ENCODE data around the gene H1-8. TPM values are rescaled to one million over a fixed set of nuclear protein-coding genes. Genes with fewer than 3 reads are reported as not detected.

Gene H1-8
- total RNA-seq, 1 donor from 2014 or later = not detected

DNA sequence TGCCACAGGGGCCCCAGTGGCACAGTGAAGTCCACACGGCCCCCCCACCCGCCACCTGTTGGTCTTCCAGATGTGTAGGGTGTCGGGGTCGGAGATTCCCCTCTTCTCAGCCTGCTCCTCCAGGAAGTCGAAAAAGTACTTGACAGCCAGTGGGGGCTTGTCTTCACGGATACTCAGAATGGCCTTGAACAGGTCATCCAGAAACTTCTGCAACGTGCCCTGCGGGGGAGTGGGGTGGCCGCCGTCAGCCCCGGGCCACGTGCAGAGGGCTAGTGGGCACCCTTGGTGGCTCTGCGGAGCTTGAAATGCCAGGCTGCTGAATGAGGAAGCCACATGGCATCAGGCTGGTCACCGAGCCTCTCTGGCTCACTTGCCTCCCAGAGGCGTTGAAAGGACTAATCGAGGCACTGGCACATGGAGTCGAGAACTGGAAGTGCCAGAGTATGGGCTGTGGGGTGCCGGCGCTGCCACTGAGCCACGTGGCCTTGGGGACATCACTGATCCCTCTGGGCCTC lies 16.6 kb downstream of the H1-8 start:
- Histone ChIP-seq H3K4me3 (ENCODE audit: low read depth, low read length) (no peak overlapping the region), H3K36me3 (ENCODE audit: control insufficient read depth, insufficient read depth, low read length) (no peaks in the 10 kb centered on the region), H3K27me3 (ENCODE audit: control insufficient read depth, insufficient read depth, low read length) (no peaks in the 10 kb centered on the region)
- DNase-seq (ENCODE audit: low read depth) (no peak), FAIRE-seq (no peak)
- TF ChIP-seq, protein P1, sequence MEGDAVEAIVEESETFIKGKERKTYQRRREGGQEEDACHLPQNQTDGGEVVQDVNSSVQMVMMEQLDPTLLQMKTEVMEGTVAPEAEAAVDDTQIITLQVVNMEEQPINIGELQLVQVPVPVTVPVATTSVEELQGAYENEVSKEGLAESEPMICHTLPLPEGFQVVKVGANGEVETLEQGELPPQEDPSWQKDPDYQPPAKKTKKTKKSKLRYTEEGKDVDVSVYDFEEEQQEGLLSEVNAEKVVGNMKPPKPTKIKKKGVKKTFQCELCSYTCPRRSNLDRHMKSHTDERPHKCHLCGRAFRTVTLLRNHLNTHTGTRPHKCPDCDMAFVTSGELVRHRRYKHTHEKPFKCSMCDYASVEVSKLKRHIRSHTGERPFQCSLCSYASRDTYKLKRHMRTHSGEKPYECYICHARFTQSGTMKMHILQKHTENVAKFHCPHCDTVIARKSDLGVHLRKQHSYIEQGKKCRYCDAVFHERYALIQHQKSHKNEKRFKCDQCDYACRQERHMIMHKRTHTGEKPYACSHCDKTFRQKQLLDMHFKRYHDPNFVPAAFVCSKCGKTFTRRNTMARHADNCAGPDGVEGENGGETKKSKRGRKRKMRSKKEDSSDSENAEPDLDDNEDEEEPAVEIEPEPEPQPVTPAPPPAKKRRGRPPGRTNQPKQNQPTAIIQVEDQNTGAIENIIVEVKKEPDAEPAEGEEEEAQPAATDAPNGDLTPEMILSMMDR (IDR thresholded peaks at IDR 0.05; ENCODE audit: insufficient read depth, low read length, severe bottlenecking) = no peak

DNA sequence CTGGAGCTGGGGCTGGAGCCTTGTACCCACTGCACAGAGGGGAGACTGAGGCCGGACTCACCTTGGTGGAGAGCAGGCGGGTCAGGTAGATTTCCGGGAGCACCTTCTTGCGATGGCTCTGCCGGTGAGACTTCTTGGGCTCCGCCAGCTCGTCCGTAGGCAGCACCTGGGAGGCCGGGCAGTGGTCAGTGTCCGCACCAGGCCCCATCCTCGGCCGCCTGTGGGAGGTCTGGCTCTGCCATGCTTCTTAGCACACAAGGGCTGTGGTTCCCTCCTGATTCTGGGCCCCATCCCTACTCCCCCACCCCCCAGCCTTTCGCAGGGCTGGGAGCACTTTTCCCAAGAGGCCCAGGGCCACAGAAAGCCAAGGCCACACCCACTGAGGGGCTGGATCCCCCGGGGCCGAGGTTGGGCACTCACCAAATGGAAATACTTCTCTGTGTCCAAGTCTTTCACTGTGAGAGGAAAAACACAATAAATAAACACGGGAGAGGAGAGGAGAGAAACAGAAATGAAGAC lies 17.4 kb downstream of the H1-8 start:
- no peaks in the 10 kb centered on the region for H3K36me3 ChIP-seq (ENCODE audit: control insufficient read depth, insufficient read depth, low read length)
- no peaks in the 10 kb centered on the region for H3K27me3 ChIP-seq (ENCODE audit: control insufficient read depth, insufficient read depth, low read length)
- DNase-seq (ENCODE audit: low read depth) (no peak), FAIRE-seq (no peak)
- no peak overlapping the region for H3K4me3 ChIP-seq (ENCODE audit: low read depth, low read length)
- TF ChIP-seq, protein P1 (IDR thresholded peaks at IDR 0.05; ENCODE audit: insufficient read depth, low read length, severe bottlenecking) = no peak

DNA sequence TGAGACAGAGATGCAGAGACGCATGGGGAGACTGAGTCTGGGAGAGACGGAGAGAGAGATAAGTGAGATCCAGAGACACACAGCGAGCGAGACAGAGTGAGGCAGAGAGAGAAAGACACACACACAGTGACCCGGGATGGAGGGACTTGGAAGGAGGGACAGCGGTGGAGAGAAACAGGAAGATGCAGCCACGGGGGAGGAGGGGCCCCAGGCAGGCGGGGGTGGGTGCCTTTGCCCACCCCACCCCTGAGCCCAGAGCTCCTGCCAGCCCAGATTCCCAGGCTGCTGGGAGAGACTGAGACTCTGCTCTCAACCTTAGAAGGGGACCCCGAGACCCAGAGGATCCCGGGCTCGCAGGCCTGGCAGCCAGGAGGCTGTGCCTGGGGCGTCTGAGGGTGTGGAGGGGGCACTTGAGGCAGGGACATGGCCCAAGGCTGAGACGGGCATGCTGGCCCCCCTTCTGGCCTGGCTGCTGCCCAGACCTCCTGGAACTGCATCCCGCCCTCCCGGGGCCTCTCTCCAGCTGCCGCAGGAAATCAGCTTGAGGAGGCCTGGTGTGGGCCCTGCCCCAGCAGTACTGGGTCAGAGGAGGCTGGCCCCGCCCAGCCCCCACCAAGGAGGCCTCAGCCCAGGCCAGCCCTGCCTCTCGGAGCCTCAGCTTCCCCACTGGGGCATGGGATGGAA lies 18.1 kb downstream of the H1-8 start:
- DNase-seq (ENCODE audit: low read depth) (no peak), FAIRE-seq (no peak)
- no peaks in the 10 kb centered on the region for H3K27me3 ChIP-seq (ENCODE audit: control insufficient read depth, insufficient read depth, low read length)
- TF ChIP-seq, protein P1 (IDR thresholded peaks at IDR 0.05; ENCODE audit: insufficient read depth, low read length, severe bottlenecking) = no peak
- H3K36me3 ChIP-seq (ENCODE audit: control insufficient read depth, insufficient read depth, low read length) = no peaks in the 10 kb centered on the region
- H3K4me3 ChIP-seq (ENCODE audit: low read depth, low read length) = no peak overlapping the region

DNA sequence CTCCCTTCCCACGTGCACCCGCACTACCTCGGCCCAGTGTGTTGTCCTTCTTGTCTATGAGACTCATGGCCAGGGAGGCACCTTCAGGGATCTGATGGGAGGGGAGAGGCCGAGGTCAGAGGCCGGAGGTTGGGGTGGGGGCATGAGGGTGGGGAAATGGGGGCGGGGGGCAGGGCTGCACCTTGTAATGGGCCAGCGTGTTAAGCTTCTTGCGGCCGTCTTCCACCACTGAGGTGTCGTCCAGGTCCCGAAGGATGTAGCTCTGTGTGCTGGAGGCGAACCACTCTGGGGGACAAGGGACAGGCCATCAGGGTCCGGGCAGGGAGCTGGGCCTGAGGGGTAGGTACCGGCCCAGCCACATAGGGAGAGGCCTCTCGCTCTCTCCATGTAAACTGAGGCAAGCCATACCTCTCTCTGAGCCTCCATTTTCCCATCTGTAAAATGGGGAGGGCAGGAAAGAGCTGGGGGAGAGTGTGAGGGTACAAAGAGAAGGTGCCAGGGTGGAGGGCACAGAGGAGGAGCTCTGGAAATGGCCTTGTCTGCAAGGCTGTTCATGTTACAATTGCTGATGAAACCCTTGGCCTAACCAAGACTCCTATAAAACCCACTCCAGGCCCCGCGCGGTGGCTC lies 18.8 kb downstream of the H1-8 start:
- Histone ChIP-seq H3K36me3 (ENCODE audit: control insufficient read depth, insufficient read depth, low read length) (no peaks in the 10 kb centered on the region), H3K27me3 (ENCODE audit: control insufficient read depth, insufficient read depth, low read length) (no peaks in the 10 kb centered on the region), H3K4me3 (ENCODE audit: low read depth, low read length) (no peak overlapping the region)
- FAIRE-seq (no peak), DNase-seq (ENCODE audit: low read depth) (no peak)
- TF ChIP-seq, protein P1 (IDR thresholded peaks at IDR 0.05; ENCODE audit: insufficient read depth, low read length, severe bottlenecking) = no peak

DNA sequence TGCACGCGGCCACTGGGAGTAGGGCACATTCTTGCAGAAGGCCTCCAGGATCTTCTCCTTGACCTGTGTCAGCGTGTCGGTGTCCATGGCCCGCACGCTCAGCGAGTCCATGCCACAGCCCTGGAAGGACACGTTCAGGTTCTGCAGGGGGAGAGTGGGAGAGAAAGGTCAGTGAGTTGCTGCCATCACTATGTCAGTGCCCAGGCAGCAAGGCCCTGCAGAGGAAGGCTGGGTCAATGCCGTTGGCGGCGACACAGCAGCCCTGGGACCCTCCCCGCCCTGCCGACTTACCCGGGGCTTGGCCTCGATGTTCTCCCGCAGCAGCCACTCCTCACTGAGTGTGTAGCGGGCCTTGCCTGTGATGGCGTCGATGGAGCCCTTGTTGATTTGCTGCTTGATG lies 19.8 kb downstream of the H1-8 start:
- TF ChIP-seq, protein P1 (IDR thresholded peaks at IDR 0.05; ENCODE audit: insufficient read depth, low read length, severe bottlenecking) = no peak
- no peak overlapping the region for H3K4me3 ChIP-seq (ENCODE audit: low read depth, low read length)
- H3K27me3 ChIP-seq (ENCODE audit: control insufficient read depth, insufficient read depth, low read length) = no peaks in the 10 kb centered on the region
- no peak for DNase-seq (ENCODE audit: low read depth)
- no peak for FAIRE-seq
- no peaks in the 10 kb centered on the region for H3K36me3 ChIP-seq (ENCODE audit: control insufficient read depth, insufficient read depth, low read length)

All from bronchial epithelial cell (primary cell).